CD14-positive monocyte (primary cell): ENCODE data around the gene NELL1. TPM values are rescaled to one million over a fixed set of nuclear protein-coding genes. Genes with fewer than 3 reads are reported as not detected.

Experiments used
- DNase-seq, 3 donors: peaks; one replicate each; pipeline ENCODE4 v3.0.0-alpha.2; 2011 to 2022
- H2AFZ ChIP-seq: 2 replicates; pipeline ENCODE4 v1.6.0; 2012; ENCODE audit warnings: mild to moderate bottlenecking, low read depth, low read length, inconsistent platforms; ENCODE audit not compliant: insufficient read depth, poor library complexity, severe bottlenecking
- H3K27ac ChIP-seq, 2 donors: 1 replicate in 1 of 2; 2 replicates in 1 of 2; pipeline ENCODE4 v1.5.1; 2012 to 2013; ENCODE audit warnings: low read length in 2 of 2, control low read depth in 1 of 2, inconsistent platforms in 1 of 2, low read depth in 1 of 2, mild to moderate bottlenecking in 1 of 2
- H3K27me3 ChIP-seq, 2 donors: one replicate each; pipeline versions ENCODE4 v1.6.0 to v1.6.1; 2011 to 2013; ENCODE audit warnings: low read length in 2 of 2; ENCODE audit not compliant: control insufficient read depth in 2 of 2, insufficient read depth in 2 of 2
- H3K36me3 ChIP-seq, 2 donors: replicated peaks in 1 of 2; 1 replicate in 1 of 2; 2 replicates in 1 of 2; pipeline versions ENCODE4 v1.5.1 to v1.6.1; 2012 to 2013; ENCODE audit warnings: low read length in 2 of 2, control low read depth in 1 of 2, inconsistent platforms in 1 of 2, mild to moderate bottlenecking in 1 of 2; ENCODE audit not compliant: insufficient read depth in 2 of 2, control insufficient read depth in 1 of 2
- H3K4me1 ChIP-seq, 2 donors: 1 replicate in 1 of 2; 2 replicates in 1 of 2; pipeline versions ENCODE4 v1.5.1 to v1.6.1; 2012 to 2013; ENCODE audit warnings: low read length in 2 of 2, control low read depth in 1 of 2, inconsistent platforms in 1 of 2, mild to moderate bottlenecking in 1 of 2, moderate library complexity in 1 of 2; ENCODE audit not compliant: insufficient read depth in 2 of 2, control insufficient read depth in 1 of 2
- H3K4me2 ChIP-seq: replicated peaks from 2 replicates; pipeline ENCODE3; 2012; ENCODE audit warnings: low read length, moderate library complexity, mild to moderate bottlenecking; ENCODE audit not compliant: poor library complexity, severe bottlenecking; ENCODE audit errors: extremely low read depth
- H3K4me3 ChIP-seq, 3 experiments: fragments of 200-600 bp in 1 of 3; sonication (generic) in 1 of 3; replicated peaks in 1 of 3; 1 replicate in 2 of 3; 2 replicates in 1 of 3; pipeline ENCODE4 v1.5.1; 2011 to 2013; ENCODE audit warnings: low read length in 3 of 3, mild to moderate bottlenecking in 3 of 3, control low read depth in 2 of 3, low read depth in 2 of 3, inconsistent platforms in 1 of 3, moderate library complexity in 1 of 3
- H3K79me2 ChIP-seq: 2 replicates; pipeline ENCODE4 v1.6.0; 2012; ENCODE audit warnings: mild to moderate bottlenecking, control low read depth, inconsistent platforms, low read length, moderate library complexity; ENCODE audit not compliant: insufficient read depth
- H3K9ac ChIP-seq: 2 replicates; pipeline ENCODE4 v1.6.0; 2017; ENCODE audit warnings: low read length, mild to moderate bottlenecking; ENCODE audit not compliant: insufficient read depth, poor library complexity, severe bottlenecking
- H3K9me3 ChIP-seq, 2 donors: replicated peaks in 1 of 2; 1 replicate in 1 of 2; 2 replicates in 1 of 2; pipeline versions ENCODE4 v1.5.1 to v1.6.1; 2012 to 2013; ENCODE audit warnings: low read length in 2 of 2, control low read depth in 1 of 2; ENCODE audit not compliant: control insufficient read depth in 1 of 2, insufficient read depth in 1 of 2
- H4K20me1 ChIP-seq: 2 replicates; pipeline ENCODE4 v1.6.0; 2012; ENCODE audit warnings: mild to moderate bottlenecking, low read length, control low read depth, moderate library complexity; ENCODE audit not compliant: insufficient read depth
- H3K27ac Mint-ChIP-seq, 7 donors: one replicate each; pipeline ENCODE4 v1.8.0; 2020; ENCODE audit warnings: mild to moderate bottlenecking in 7 of 7, mixed read lengths in 7 of 7, moderate library complexity in 6 of 7, inconsistent platforms in 2 of 7
- H3K27me3 Mint-ChIP-seq, 3 donors: one replicate each; pipeline ENCODE4 v1.8.0; 2021 to 2022; ENCODE audit warnings: low read depth in 3 of 3, mild to moderate bottlenecking in 3 of 3, mixed read lengths in 3 of 3, moderate library complexity in 3 of 3, inconsistent platforms in 1 of 3
- H3K36me3 Mint-ChIP-seq, 2 donors: one replicate each; pipeline ENCODE4 v1.8.0; 2020; ENCODE audit warnings: mixed read lengths in 2 of 2, inconsistent platforms in 1 of 2, mild to moderate bottlenecking in 1 of 2
- H3K4me1 Mint-ChIP-seq: one replicate; pipeline ENCODE4 v1.8.0; 2020; ENCODE audit warnings: mild to moderate bottlenecking, mixed read lengths
- H3K4me3 Mint-ChIP-seq, 2 donors: one replicate each; pipeline ENCODE4 v1.8.0; 2020; ENCODE audit warnings: mild to moderate bottlenecking in 2 of 2, mixed read lengths in 2 of 2, moderate library complexity in 1 of 2
- H3K9me3 Mint-ChIP-seq, 7 donors: one replicate each; pipeline ENCODE4 v1.8.0; 2020 to 2022; ENCODE audit warnings: mixed read lengths in 7 of 7, mild to moderate bottlenecking in 6 of 7, moderate library complexity in 6 of 7, inconsistent platforms in 2 of 7
- WGBS: methylation state at CpG from one replicate; pipeline ENCODE4 v1.1.5; 2013; ENCODE audit warnings: missing lambda C conversion rate; ENCODE audit not compliant: insufficient coverage; 5-methylcytosine and 5-hydroxymethylcytosine counted together
- intact Hi-C, 2 donors: fragments of 100-400 bp; cut with micrococcal nuclease; formaldehyde crosslinking; loops; one replicate each; pipeline versions ENCODE4 v1.15.0 to v1.15.1; 2023
- polyA plus RNA-seq, 3 donors: library from polyadenylated mRNA; depleted of rRNA in 1 of 3; unstranded in 2 of 3; stranded (reverse) in 1 of 3; fragments of 300-500 nt in 2 of 3; fragments of >200 nt in 1 of 3; fragmentation: Illumina TruSeq in 2 of 3; gene quantifications; 1 replicate in 2 of 3; 2 replicates in 1 of 3; pipeline ENCODE4 v1.2.3, GENCODE V29; 2012 to 2021
- TF ChIP-seq, protein P1 (sequence below): fragments of 200-600 bp; IDR thresholded peaks from one replicate; pipeline ENCODE4 v1.8.0; 2022; ENCODE audit warnings: antibody characterized with exemption, mild to moderate bottlenecking

Gene NELL1
- polyA plus RNA-seq, 3 donors, result not detected

DNA sequence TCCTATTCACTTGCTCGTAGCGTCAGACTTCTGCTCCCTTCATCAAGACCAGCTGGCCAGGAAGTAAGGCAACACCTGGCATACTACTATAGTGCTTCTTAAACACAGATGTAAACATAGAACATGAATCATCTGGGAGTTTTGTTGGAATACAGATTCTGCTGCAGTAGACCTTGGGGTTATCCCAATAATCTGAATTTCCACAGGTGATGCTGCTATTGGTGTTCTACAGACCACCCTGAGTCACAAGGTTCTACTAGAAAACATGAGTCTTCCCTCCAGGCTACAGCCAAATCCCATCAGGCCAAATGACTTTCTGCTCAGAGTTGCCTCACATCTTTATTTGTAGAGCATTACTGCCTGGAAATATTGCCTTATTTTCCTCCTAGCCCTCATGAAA lies 175.2 kb downstream of the NELL1 start:
- Histone ChIP-seq H3K9ac (no peak overlapping the region), H4K20me1 (no peaks in the 10 kb centered on the region), H3K4me1 (no peaks in the 10 kb centered on the region), H3K27me3 (no peaks in the 10 kb centered on the region), H3K36me3 (no peaks in the 10 kb centered on the region), H3K4me3 (no peak overlapping the region), H2AFZ (no peak overlapping the region), H3K9me3 (no peaks in the 10 kb centered on the region), H3K4me2 (no peak overlapping the region), H3K27ac (no peak overlapping the region), H3K79me2 (no peaks in the 10 kb centered on the region)
- Mint-ChIP-seq H3K4me3 (no peak overlapping the region), H3K9me3 (peaks cover 0 to 4% (median 0%) of the 10 kb centered on the region in 7 donors), H3K36me3 (no peaks in the 10 kb centered on the region), H3K27ac (no peak overlapping the region), H3K4me1 (no peaks in the 10 kb centered on the region), H3K27me3 (peaks cover 0 to 3% (median 2%) of the 10 kb centered on the region in 3 donors)
- TF ChIP-seq, protein P1, sequence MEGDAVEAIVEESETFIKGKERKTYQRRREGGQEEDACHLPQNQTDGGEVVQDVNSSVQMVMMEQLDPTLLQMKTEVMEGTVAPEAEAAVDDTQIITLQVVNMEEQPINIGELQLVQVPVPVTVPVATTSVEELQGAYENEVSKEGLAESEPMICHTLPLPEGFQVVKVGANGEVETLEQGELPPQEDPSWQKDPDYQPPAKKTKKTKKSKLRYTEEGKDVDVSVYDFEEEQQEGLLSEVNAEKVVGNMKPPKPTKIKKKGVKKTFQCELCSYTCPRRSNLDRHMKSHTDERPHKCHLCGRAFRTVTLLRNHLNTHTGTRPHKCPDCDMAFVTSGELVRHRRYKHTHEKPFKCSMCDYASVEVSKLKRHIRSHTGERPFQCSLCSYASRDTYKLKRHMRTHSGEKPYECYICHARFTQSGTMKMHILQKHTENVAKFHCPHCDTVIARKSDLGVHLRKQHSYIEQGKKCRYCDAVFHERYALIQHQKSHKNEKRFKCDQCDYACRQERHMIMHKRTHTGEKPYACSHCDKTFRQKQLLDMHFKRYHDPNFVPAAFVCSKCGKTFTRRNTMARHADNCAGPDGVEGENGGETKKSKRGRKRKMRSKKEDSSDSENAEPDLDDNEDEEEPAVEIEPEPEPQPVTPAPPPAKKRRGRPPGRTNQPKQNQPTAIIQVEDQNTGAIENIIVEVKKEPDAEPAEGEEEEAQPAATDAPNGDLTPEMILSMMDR, result no peak
- intact Hi-C loops, result no loop called here
- DNase-seq, result no peak
- no CpG with 5 or more reads among the region's 2 CpGs for WGBS

DNA sequence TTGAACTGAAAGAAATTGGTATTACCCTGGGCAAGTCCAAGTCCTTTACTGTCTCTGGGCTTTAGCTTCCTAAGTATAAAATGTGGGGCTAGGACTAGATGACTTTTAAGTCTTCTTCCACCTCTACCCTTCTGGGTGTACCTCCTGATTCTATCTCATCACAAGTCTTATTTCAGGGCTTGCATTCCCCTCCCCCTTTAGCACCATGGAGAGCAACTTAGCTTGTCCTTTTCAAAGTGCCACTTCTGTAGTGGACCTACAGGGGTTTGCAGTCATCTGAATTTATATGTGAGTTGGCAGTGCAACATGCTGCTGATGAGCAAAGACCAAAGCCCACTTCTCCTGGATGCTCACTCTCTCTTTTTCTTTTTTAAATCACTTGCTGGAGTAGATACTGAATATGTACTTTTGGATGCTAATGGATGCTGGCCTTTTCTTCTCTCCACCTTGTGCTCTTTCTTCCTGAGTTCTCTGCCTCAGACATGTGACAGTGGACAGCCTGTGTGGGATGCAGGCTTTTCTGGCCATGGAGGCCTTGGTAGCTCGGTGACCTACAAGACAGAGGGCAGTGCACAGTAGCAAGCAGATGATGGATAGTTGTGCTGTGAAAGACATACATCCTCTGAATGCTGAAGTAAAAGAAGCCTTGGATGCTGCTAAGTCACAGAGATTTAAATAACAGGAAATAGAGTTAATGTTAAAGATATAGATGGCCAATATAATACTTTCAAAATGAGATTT lies 185.0 kb downstream of the NELL1 start:
- Mint-ChIP-seq H3K4me1 (no peaks in the 10 kb centered on the region), H3K36me3 (no peaks in the 10 kb centered on the region), H3K27me3 (no peaks in the 10 kb centered on the region), H3K9me3 (peaks cover 0 to 7% (median 4%) of the 10 kb centered on the region in 7 donors), H3K4me3 (no peak overlapping the region), H3K27ac (no peak overlapping the region)
- no peaks in the 10 kb centered on the region for H3K4me1 ChIP-seq
- H2AFZ ChIP-seq, result no peak overlapping the region
- 83% methylated on average over 1 of the region's 1 CpG for WGBS
- intact Hi-C loops, result no loop called here
- TF ChIP-seq, protein P1, result no peak
- no peaks in the 10 kb centered on the region for H3K9me3 ChIP-seq
- no peaks in the 10 kb centered on the region for H4K20me1 ChIP-seq
- DNase-seq, result no peak
- H3K79me2 ChIP-seq, result no peaks in the 10 kb centered on the region
- H3K27me3 ChIP-seq, result no peaks in the 10 kb centered on the region
- H3K36me3 ChIP-seq, result no peaks in the 10 kb centered on the region
- no peak overlapping the region for H3K9ac ChIP-seq
- no peak overlapping the region for H3K27ac ChIP-seq
- no peak overlapping the region for H3K4me3 ChIP-seq
- no peak overlapping the region for H3K4me2 ChIP-seq
